ENCODE data around the gene SEMA3C. TPM values are rescaled to one million over a fixed set of nuclear protein-coding genes. Genes with fewer than 3 reads are reported as not detected.

SEMA3C gene
- polyA plus RNA-seq, 1 donor from 2014 or later, result 386 TPM

DNA sequence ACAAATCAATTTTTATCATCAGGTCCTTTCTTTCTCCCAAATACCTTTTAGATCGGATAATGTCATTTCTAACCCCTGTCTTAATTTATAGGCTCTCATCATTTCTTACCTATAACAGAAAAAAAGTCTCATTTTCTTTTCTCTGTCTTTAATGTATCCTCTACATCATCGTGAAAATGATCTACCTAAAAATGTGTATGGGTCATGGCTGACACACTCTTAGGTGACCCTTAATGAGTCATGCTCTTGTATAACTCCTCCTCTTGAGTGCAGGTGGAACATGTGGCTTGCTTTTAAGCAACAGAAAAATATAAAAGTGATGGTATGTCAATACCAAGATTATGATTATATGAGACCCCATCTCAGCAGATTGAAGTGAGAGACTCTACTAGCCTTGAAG lies 139.4 kb downstream of the SEMA3C start:
- no peaks in the 10 kb centered on the region for H3K9me3 ChIP-seq (ENCODE audit: low read length)
- H3K79me2 ChIP-seq (replicated peaks; ENCODE audit: insufficient read depth, low read length), result no peaks in the 10 kb centered on the region
- no peak overlapping the region for H3K4me2 ChIP-seq (ENCODE audit: low read length)
- no peaks in the 10 kb centered on the region for H3K27me3 ChIP-seq (ENCODE audit: insufficient read depth, low read depth, low read length)
- no peak overlapping the region for H3K4me3 ChIP-seq (ENCODE audit: low read length)
- H3K36me3 ChIP-seq (ENCODE audit: insufficient read depth, low read length), result peaks cover 3% of the 10 kb centered on the region
- H3K9ac ChIP-seq (ENCODE audit: low read length), result no peak overlapping the region
- TF ChIP-seq TAF1 (IDR thresholded peaks at IDR 0.05; ENCODE audit: low read depth) (no peak), EP300 (conservative IDR thresholded peaks at IDR 0.05; ENCODE audit: poor library complexity, severe bottlenecking) (no peak), POLR2AphosphoS5 (IDR thresholded peaks at IDR 0.05) (no peak), SMC3 (conservative IDR thresholded peaks at IDR 0.05; ENCODE audit: poor library complexity) (no peak), MXI1 (conservative IDR thresholded peaks at IDR 0.05; ENCODE audit: poor library complexity, severe bottlenecking) (no peak), RAD21 (conservative IDR thresholded peaks at IDR 0.05) (no peak), EZH2 (IDR thresholded peaks at IDR 0.05; ENCODE audit: borderline replicate concordance, insufficient read depth, low read length, poor library complexity, severe bottlenecking) (no peak)
- TF ChIP-seq, protein P1, sequence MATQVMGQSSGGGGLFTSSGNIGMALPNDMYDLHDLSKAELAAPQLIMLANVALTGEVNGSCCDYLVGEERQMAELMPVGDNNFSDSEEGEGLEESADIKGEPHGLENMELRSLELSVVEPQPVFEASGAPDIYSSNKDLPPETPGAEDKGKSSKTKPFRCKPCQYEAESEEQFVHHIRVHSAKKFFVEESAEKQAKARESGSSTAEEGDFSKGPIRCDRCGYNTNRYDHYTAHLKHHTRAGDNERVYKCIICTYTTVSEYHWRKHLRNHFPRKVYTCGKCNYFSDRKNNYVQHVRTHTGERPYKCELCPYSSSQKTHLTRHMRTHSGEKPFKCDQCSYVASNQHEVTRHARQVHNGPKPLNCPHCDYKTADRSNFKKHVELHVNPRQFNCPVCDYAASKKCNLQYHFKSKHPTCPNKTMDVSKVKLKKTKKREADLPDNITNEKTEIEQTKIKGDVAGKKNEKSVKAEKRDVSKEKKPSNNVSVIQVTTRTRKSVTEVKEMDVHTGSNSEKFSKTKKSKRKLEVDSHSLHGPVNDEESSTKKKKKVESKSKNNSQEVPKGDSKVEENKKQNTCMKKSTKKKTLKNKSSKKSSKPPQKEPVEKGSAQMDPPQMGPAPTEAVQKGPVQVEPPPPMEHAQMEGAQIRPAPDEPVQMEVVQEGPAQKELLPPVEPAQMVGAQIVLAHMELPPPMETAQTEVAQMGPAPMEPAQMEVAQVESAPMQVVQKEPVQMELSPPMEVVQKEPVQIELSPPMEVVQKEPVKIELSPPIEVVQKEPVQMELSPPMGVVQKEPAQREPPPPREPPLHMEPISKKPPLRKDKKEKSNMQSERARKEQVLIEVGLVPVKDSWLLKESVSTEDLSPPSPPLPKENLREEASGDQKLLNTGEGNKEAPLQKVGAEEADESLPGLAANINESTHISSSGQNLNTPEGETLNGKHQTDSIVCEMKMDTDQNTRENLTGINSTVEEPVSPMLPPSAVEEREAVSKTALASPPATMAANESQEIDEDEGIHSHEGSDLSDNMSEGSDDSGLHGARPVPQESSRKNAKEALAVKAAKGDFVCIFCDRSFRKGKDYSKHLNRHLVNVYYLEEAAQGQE (IDR thresholded peaks at IDR 0.05; ENCODE audit: borderline replicate concordance), result no peak
- TF ChIP-seq, protein P2, sequence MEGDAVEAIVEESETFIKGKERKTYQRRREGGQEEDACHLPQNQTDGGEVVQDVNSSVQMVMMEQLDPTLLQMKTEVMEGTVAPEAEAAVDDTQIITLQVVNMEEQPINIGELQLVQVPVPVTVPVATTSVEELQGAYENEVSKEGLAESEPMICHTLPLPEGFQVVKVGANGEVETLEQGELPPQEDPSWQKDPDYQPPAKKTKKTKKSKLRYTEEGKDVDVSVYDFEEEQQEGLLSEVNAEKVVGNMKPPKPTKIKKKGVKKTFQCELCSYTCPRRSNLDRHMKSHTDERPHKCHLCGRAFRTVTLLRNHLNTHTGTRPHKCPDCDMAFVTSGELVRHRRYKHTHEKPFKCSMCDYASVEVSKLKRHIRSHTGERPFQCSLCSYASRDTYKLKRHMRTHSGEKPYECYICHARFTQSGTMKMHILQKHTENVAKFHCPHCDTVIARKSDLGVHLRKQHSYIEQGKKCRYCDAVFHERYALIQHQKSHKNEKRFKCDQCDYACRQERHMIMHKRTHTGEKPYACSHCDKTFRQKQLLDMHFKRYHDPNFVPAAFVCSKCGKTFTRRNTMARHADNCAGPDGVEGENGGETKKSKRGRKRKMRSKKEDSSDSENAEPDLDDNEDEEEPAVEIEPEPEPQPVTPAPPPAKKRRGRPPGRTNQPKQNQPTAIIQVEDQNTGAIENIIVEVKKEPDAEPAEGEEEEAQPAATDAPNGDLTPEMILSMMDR (IDR thresholded peaks at IDR 0.05; ENCODE audit: poor library complexity, severe bottlenecking), result no peak
- no peaks in the 10 kb centered on the region for H3F3A ChIP-seq (ENCODE audit: insufficient read depth, low read length, poor library complexity, severe bottlenecking)
- no peak overlapping the region for H3K27ac ChIP-seq (ENCODE audit: low read length)
- no peak overlapping the region for H2AFZ ChIP-seq (ENCODE audit: low read depth, low read length)
- no peaks in the 10 kb centered on the region for H3K9me2 ChIP-seq (ENCODE audit: insufficient read depth, low read length)
- no peaks in the 10 kb centered on the region for H4K20me1 ChIP-seq (ENCODE audit: insufficient read depth)

DNA sequence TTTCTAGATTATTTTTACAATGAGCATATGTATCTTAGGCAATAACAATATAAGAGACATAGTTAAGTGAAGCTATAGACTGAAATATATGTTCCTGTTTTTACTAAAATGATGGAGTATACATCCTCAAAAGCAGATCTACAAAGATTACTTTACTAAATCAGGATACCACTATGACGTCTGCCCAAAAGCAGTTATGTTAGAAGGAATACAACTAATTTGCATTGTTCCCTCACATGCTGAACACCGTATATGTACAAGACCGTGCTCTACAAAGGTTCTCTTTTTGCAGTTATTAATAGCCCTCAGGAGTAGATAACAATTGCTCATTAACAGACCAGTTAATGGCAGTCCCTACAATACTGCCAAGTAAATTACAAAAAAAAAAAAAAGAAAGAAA lies 143.0 kb downstream of the SEMA3C start:
- Histone ChIP-seq H3K9me3 (ENCODE audit: low read length) (no peaks in the 10 kb centered on the region), H3K27ac (ENCODE audit: low read length) (no peak overlapping the region), H3K79me2 (replicated peaks; ENCODE audit: insufficient read depth, low read length) (no peaks in the 10 kb centered on the region), H2AFZ (ENCODE audit: low read depth, low read length) (no peak overlapping the region), H3K27me3 (ENCODE audit: insufficient read depth, low read depth, low read length) (no peaks in the 10 kb centered on the region), H3K36me3 (ENCODE audit: insufficient read depth, low read length) (peaks cover 3% of the 10 kb centered on the region), H3F3A (ENCODE audit: insufficient read depth, low read length, poor library complexity, severe bottlenecking) (no peaks in the 10 kb centered on the region), H4K20me1 (ENCODE audit: insufficient read depth) (no peaks in the 10 kb centered on the region), H3K4me2 (ENCODE audit: low read length) (no peak overlapping the region), H3K9me2 (ENCODE audit: insufficient read depth, low read length) (no peaks in the 10 kb centered on the region), H3K9ac (ENCODE audit: low read length) (no peak overlapping the region), H3K4me3 (ENCODE audit: low read length) (no peak overlapping the region)
- TF ChIP-seq SMC3 (conservative IDR thresholded peaks at IDR 0.05; ENCODE audit: poor library complexity), result no peak
- TF ChIP-seq, protein P1 (IDR thresholded peaks at IDR 0.05; ENCODE audit: borderline replicate concordance), result no peak
- TF ChIP-seq RAD21 (conservative IDR thresholded peaks at IDR 0.05), result no peak
- TF ChIP-seq, protein P2 (IDR thresholded peaks at IDR 0.05; ENCODE audit: poor library complexity, severe bottlenecking), result no peak
- no peak for TF ChIP-seq TAF1 (IDR thresholded peaks at IDR 0.05; ENCODE audit: low read depth)
- no peak for TF ChIP-seq EZH2 (IDR thresholded peaks at IDR 0.05; ENCODE audit: borderline replicate concordance, insufficient read depth, low read length, poor library complexity, severe bottlenecking)
- TF ChIP-seq MXI1 (conservative IDR thresholded peaks at IDR 0.05; ENCODE audit: poor library complexity, severe bottlenecking), result no peak
- no peak for TF ChIP-seq POLR2AphosphoS5 (IDR thresholded peaks at IDR 0.05)

Data from neural cell (in vitro differentiated cells).